ENCODE measurements around the gene CD52. TPM values are rescaled to one million over a fixed set of nuclear protein-coding genes. Genes with fewer than 3 reads are reported as not detected.

The CD52 gene
- total RNA-seq, 2 experiments from 2014 or later, result 1,112 to 1,180 TPM

DNA sequence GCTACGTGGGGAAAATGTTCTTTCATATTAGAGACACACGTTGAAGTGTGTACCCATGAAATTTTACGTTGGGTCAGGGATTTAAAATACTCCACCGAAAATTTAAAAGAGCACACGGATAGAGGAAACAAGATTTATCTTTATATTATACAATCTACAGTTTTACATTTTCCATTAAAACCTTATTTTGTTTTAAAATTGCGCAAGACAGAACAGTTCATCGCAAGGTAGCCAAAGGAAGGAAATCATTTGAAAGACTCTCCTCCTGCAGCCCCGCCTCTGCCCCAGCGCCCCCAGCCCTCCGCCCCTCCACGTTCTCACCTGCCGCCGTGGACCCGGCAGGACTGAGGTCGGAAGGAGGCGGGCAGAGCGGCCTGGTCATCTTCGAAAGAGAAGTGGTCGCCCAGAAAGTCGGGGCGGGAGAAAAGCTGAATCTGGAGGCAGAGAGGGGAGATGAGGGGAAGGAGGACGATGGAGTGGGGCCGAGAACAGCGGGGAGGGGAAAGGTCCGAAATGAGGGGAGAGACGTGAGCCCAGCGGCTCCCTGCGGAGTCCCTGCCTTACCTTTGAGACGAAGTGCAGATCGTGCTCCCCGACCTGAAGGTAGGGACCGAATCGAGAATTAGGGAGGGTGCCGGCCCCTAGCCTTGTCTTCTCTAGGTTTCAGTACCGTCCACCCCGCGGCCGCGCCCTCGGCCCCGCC, 18.2 kb downstream of the CD52 start:
- peak; percentile 14 for ATAC-seq
- H3K36me3 Mint-ChIP-seq (ENCODE audit: low read depth), result peaks cover 5% of the 10 kb centered on the region
- H3K9me3 Mint-ChIP-seq (ENCODE audit: insufficient read depth), result no peaks in the 10 kb centered on the region
- peak overlapping the region; percentile 94 for H3K4me3 Mint-ChIP-seq
- peaks cover 25% of the 10 kb centered on the region for H3K4me1 Mint-ChIP-seq (ENCODE audit: low read depth)
- H3K27me3 Mint-ChIP-seq (ENCODE audit: low read depth), result peaks cover 5% of the 10 kb centered on the region
- ChIA-PET CTCF (interaction anchor here (1.1 to 3.5 kb wide), 5 partner anchors 14 to 81 kb away, joined by 3 to 10 read pairs (median 8); no protein-coding TSS in a partner anchor), POLR2A (interaction anchor here (0.8 kb wide), 1 partner anchor 14 kb away, joined by 3 read pairs; no protein-coding TSS in a partner anchor)
- peak overlapping the region; percentile 77 for H3K27ac Mint-ChIP-seq
- no peak for DNase-seq

DNA sequence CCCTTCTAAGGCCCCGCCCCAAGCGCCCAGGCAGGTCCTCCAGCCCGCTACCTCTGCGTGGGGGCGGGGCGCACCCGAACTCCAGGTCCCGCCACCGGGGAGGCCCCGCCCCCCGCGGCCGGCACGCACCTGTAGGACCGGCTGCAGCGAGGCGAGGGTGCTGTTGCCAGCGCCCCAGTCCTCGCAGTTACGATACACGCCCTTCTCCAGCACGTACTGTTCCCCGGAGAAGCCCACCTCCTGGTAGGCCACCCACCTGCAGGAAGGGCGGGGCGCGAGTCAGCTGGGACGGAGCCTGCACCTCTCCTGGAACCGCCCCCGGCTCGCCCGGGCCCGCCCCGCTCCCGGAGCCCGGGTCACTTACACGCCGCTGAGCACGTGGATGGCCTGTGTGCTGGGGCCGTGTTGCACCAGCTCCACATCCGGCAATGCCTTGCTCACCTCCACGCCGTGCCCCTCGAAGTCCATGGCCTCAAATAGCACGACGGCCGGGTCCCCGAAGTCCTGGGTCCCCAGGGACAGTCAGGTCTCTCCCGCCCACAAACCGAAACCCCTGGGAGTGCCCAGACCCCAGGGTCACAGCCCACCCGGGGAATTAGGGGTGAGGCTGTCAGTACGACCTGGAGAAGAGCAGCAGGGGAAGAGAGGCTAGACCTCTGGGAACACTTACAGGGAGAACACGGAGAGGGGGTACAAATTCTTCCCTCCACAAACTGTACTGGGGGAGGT, 18.9 kb downstream of the CD52 start:
- H3K36me3 Mint-ChIP-seq (ENCODE audit: low read depth), result peaks cover 2% of the 10 kb centered on the region
- no peak overlapping the region for H3K27ac Mint-ChIP-seq
- H3K27me3 Mint-ChIP-seq (ENCODE audit: low read depth), result peaks cover 5% of the 10 kb centered on the region
- DNase-seq (peak; percentile 93), ATAC-seq (peak; percentile 94)
- H3K4me3 Mint-ChIP-seq, result peak overlapping the region; percentile 94
- POLR2A ChIA-PET, result interaction anchor here (0.8 kb wide), 1 partner anchor 14 kb away, joined by 3 read pairs; no protein-coding TSS in a partner anchor
- CTCF ChIA-PET, result interaction anchor here (2.9 to 3.5 kb wide), 2 partner anchors 54 to 80 kb away, joined by 9 to 10 read pairs; no protein-coding TSS in a partner anchor
- no peaks in the 10 kb centered on the region for H3K9me3 Mint-ChIP-seq (ENCODE audit: insufficient read depth)
- peaks cover 25% of the 10 kb centered on the region for H3K4me1 Mint-ChIP-seq (ENCODE audit: low read depth)

DNA sequence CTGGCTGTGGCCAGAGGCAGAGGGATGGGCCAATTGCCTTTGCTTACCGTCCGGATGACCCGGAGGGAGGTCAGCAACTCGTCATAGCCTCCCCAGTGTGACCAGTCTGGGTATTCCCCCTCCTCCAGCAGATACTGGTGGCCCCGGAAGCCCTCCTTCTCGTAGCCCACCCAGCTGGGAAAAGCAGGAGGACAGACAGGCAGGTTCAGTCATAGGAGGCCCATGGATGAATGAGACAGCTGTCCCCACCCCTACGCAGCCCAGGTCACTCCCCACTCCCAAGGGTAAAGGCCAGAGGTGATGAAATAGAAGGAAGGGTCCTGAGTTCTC, 19.4 kb downstream of the CD52 start:
- POLR2A ChIA-PET, result no interaction called here
- no peak overlapping the region for H3K27ac Mint-ChIP-seq
- no peaks in the 10 kb centered on the region for H3K9me3 Mint-ChIP-seq (ENCODE audit: insufficient read depth)
- peak overlapping the region; percentile 94 for H3K4me3 Mint-ChIP-seq
- peaks cover 2% of the 10 kb centered on the region for H3K36me3 Mint-ChIP-seq (ENCODE audit: low read depth)
- H3K4me1 Mint-ChIP-seq (ENCODE audit: low read depth), result peaks cover 25% of the 10 kb centered on the region
- ATAC-seq (no peak), DNase-seq (no peak)
- peaks cover 9% of the 10 kb centered on the region for H3K27me3 Mint-ChIP-seq (ENCODE audit: low read depth)
- CTCF ChIA-PET, result interaction anchor here (2.1 to 3.5 kb wide), 3 partner anchors 22 to 80 kb away, joined by 9 to 10 read pairs (median 9); no protein-coding TSS in a partner anchor

DNA sequence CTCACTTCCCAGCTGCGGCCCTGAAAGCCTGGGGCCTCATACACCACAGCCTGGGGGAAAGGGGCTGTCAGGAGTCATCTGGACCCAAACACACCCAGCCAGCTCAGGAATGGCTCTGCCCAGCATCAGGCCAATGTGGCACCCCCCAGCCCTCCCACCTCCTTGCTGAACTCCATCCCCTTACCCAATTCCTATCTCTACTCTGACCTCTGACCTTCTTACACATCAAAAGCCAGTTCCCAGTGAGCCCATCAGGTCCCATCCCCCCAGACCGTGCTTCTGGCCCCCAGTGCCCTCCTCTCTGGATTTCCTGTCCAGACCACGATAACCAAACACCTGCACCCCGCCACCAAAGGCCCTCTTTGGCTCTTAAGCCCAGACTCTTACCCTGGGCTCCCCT, 19.9 kb downstream of the CD52 start:
- Mint-ChIP-seq H3K4me1 (ENCODE audit: low read depth) (peaks cover 25% of the 10 kb centered on the region), H3K9me3 (ENCODE audit: insufficient read depth) (no peaks in the 10 kb centered on the region), H3K27ac (no peak overlapping the region), H3K4me3 (no peak overlapping the region), H3K27me3 (ENCODE audit: low read depth) (peaks cover 10% of the 10 kb centered on the region), H3K36me3 (ENCODE audit: low read depth) (peaks cover 2% of the 10 kb centered on the region)
- ChIA-PET CTCF (interaction anchor here (1.1 to 3.5 kb wide), 6 partner anchors 10 to 104 kb away, joined by 3 to 10 read pairs (median 7); partner anchors contain the start of gene CEP85), POLR2A (no interaction called here)
- DNase-seq, result no peak
- ATAC-seq, result no peak

DNA sequence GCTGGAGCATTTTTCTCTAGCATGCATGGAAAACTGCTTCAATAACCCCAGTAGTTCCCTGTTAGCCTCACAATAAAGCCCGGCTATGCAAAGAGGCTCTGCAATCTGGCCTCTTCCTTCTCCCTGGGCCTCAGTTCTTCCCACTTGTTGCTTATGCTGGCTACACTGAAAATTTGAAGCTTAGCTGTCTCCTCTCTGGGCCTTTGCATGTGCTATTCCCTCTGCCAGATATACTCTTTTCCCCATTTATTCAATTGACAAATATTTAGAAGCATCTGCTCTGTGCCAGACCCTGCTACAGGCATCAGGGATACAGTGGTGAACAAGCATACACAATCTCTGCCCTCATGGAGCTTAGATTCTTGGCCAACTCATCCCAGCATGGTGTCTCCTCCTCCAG, 20.9 kb downstream of the CD52 start:
- POLR2A ChIA-PET, result no interaction called here
- ATAC-seq, result no peak

DNA sequence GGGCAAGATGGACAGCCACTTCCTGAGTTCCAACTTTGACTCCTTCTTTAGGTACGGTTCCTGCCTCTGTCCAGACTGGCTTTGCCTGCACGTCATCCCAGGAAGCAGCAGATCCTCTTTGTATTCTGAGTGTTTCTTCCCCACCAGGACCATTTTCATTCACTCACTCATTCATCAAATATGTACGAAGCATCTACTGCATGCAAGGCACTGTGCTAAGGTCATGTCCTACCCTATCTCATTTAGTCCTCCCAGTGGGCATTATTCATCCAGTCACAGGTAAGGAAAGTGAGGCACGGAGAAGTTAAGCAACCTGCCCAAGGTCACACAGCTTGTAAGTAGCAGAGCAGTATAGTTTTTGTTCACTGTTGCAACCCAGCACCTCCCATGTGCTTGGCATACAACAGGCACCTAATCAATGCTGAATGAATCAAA, 22.3 kb downstream of the CD52 start:
- no peaks in the 10 kb centered on the region for H3K9me3 Mint-ChIP-seq (ENCODE audit: insufficient read depth)
- ATAC-seq (no peak), DNase-seq (no peak)
- ChIA-PET POLR2A (no interaction called here), CTCF (no interaction called here)
- H3K27me3 Mint-ChIP-seq (ENCODE audit: low read depth), result peaks cover 10% of the 10 kb centered on the region
- no peak overlapping the region for H3K4me3 Mint-ChIP-seq
- H3K36me3 Mint-ChIP-seq (ENCODE audit: low read depth), result no peaks in the 10 kb centered on the region
- peaks cover 23% of the 10 kb centered on the region for H3K4me1 Mint-ChIP-seq (ENCODE audit: low read depth)
- no peak overlapping the region for H3K27ac Mint-ChIP-seq

More for the DNA sequence above, 20.9 kb downstream of the CD52 start:
- Mint-ChIP-seq H3K4me3 (no peak overlapping the region), H3K9me3 (ENCODE audit: insufficient read depth) (no peaks in the 10 kb centered on the region), H3K27ac (peak overlapping the region; percentile 21), H3K36me3 (ENCODE audit: low read depth) (peaks cover 2% of the 10 kb centered on the region), H3K4me1 (ENCODE audit: low read depth) (peaks cover 25% of the 10 kb centered on the region), H3K27me3 (ENCODE audit: low read depth) (peaks cover 10% of the 10 kb centered on the region)
- no peak for DNase-seq
- CTCF ChIA-PET, result interaction anchor here (0.9 to 3.5 kb wide), 8 partner anchors 9 to 105 kb away, joined by 3 to 10 read pairs (median 6); partner anchors contain the start of gene CEP85

DNA sequence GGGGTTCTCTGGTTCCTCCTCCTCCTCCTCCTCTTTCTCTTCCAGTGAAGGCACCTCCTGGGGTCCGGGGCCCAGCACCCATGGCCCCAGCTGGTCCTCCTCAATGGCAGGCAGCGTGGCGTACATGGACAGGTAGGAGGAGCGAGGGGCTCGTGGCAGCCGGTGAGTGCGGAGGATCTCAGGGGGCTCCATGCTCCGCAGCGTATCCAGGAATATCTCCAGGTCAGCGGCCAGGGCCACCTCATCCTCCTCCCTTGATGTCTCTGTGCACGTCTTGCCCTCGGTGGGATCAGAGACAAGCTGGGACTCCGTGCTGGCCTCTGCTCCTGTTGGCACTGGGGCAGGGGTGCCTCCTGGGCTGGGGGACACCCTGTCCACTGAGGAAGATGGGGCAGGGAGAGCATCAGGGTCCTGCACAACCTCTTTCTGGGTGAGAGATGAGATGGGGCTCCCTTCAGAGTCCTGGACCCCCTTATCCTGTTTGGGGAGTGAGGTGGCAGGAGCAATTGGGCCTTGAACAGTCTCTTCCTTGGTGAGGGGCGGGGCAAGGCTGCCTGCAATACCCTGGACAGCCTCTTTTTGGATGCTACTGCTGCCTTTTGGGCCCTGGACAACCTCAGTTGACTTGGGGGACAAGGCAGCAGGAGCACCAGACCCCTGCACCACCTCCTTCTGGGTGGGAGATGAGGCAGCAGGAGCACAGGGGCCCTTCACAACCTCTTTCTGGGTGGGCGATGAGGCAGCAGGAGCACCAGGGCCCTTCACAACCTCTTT, 26.6 kb downstream of the CD52 start:
- H3K36me3 Mint-ChIP-seq (ENCODE audit: low read depth), result no peaks in the 10 kb centered on the region
- CTCF ChIA-PET, result no interaction called here
- ATAC-seq, result no peak
- peaks cover 3% of the 10 kb centered on the region for H3K4me1 Mint-ChIP-seq (ENCODE audit: low read depth)
- POLR2A ChIA-PET, result no interaction called here
- H3K9me3 Mint-ChIP-seq (ENCODE audit: insufficient read depth), result no peaks in the 10 kb centered on the region
- peaks cover 8% of the 10 kb centered on the region for H3K27me3 Mint-ChIP-seq (ENCODE audit: low read depth)
- H3K4me3 Mint-ChIP-seq, result no peak overlapping the region
- no peak overlapping the region for H3K27ac Mint-ChIP-seq
- no peak for DNase-seq

DNA sequence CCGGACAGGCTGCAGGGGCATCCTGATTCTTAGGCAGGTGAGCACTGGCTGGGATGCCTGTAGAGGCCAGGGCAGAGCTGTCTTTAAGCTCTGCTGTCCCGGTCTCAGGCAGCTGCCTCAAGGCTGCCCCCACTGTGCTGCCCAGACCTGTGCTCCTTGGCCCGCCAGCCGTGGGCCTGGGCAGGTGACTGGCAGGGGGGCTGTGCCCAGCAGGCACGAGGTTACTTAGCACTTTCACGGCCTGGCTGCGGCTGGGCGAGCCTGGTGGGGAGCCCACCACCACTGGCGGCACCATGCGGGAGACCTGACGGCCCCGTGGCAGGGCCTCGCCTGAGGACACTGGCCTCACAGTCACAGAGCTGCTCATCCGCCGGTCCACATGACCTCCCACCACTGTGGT, 28.0 kb downstream of the CD52 start:
- ATAC-seq (no peak), DNase-seq (no peak)
- H3K4me3 Mint-ChIP-seq, result no peak overlapping the region
- no peak overlapping the region for H3K27ac Mint-ChIP-seq
- peaks cover 3% of the 10 kb centered on the region for H3K4me1 Mint-ChIP-seq (ENCODE audit: low read depth)
- peaks cover 5% of the 10 kb centered on the region for H3K27me3 Mint-ChIP-seq (ENCODE audit: low read depth)
- ChIA-PET CTCF (interaction anchor here (1.1 to 2.7 kb wide), 2 partner anchors 18 to 50 kb away, joined by 3 to 19 read pairs; no protein-coding TSS in a partner anchor), POLR2A (no interaction called here)
- H3K36me3 Mint-ChIP-seq (ENCODE audit: low read depth), result no peaks in the 10 kb centered on the region
- no peaks in the 10 kb centered on the region for H3K9me3 Mint-ChIP-seq (ENCODE audit: insufficient read depth)

DNA sequence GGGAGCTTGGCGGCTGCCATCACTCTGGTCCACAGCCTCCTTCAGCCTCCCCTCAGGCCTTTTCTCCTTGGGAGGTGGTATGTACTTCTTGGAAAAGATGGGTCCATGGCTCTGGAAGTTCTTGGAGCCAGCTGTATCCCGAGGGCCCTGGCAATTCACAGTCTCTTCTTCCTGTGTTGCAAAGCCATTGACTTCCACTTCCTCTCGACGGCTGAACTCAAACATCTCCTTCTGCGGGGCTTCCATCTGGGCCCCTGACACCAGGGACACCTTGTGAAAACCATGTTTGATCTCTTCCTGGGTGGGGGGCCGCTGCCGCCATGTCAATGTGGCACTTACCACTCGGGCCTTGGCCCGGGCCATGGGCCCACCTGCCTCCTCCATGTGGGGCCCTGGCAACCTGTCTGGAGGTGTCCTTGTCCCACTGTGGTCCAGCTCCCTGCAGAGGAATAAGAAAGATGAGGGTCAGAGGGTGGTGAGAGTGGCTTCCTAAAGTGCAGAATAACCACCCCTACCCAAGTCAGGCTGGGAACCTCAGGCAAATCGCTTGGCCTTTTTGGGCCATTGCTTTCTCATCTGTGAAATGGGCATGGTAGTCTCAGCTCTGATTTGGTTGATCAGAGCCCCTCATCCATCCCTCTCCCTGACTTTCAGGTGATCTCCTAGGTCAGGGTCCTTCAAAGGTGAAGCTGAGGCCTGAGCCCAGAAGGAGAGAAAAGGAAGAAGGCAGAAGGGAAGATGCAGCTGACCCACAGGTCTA, 28.7 kb downstream of the CD52 start:
- no peaks in the 10 kb centered on the region for H3K36me3 Mint-ChIP-seq (ENCODE audit: low read depth)
- DNase-seq (no peak), ATAC-seq (no peak)
- no peak overlapping the region for H3K4me3 Mint-ChIP-seq
- no peaks in the 10 kb centered on the region for H3K9me3 Mint-ChIP-seq (ENCODE audit: insufficient read depth)
- peaks cover 5% of the 10 kb centered on the region for H3K27me3 Mint-ChIP-seq (ENCODE audit: low read depth)
- H3K4me1 Mint-ChIP-seq (ENCODE audit: low read depth), result peaks cover 3% of the 10 kb centered on the region
- no peak overlapping the region for H3K27ac Mint-ChIP-seq
- POLR2A ChIA-PET, result no interaction called here
- CTCF ChIA-PET, result interaction anchor here (0.8 to 3.4 kb wide), 8 partner anchors 8 to 71 kb away, joined by 3 to 19 read pairs (median 5); no protein-coding TSS in a partner anchor

DNA sequence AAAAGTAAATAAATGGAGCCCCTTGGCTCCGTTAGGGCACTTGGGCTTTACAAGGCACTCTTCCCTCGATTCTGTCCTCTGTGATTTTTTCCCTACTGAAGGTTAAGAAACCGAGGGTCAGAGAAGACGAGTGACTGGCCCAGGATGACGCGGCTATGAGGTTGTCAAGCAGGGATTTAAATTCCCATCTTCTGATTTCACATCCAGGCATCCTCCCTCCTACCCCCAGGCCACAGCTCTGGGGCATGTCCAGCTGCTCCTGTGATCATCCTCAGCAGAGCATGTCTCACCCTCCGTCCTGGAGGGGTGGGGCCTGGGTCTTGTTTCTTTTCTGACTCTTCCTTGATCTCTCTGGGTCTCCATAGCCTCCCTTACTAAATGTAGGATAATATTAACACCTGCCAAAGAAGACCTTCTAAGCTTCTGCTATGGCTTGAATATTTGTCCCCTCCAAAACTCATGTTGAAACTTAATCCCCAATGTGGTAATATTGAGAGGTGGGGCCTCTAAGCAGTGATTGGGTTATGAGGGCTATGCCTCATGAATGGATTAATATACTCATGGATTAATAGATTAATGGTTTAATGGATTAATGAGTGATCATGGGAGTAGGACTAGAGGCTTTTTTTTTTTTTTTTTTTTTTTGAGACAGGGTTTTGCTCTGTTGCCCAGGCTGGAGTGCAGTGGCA, 31.6 kb downstream of the CD52 start:
- ChIA-PET POLR2A (no interaction called here), CTCF (interaction anchor here (0.7 to 3.4 kb wide), 2 partner anchors 11 to 15 kb away, joined by 3 to 8 read pairs; no protein-coding TSS in a partner anchor)
- ATAC-seq (no peak), DNase-seq (no peak)
- Mint-ChIP-seq H3K4me1 (ENCODE audit: low read depth) (peaks cover 3% of the 10 kb centered on the region), H3K9me3 (ENCODE audit: insufficient read depth) (no peaks in the 10 kb centered on the region), H3K27ac (no peak overlapping the region), H3K4me3 (no peak overlapping the region), H3K36me3 (ENCODE audit: low read depth) (no peaks in the 10 kb centered on the region), H3K27me3 (ENCODE audit: low read depth) (peaks cover 3% of the 10 kb centered on the region)

Measured in activated CD8-positive, alpha-beta T cell treated with anti-CD3 and anti-CD28 coated beads, Interleukin-2, amount 10 ng/mL, durations not matched to agents 7 days and 5 days (primary cell).